PC-9 (cell line): ENCODE results near the gene WNT2B. TPM values are rescaled to one million over a fixed set of nuclear protein-coding genes. Genes with fewer than 3 reads are reported as not detected.

Experiments
- BruUV-seq: library from RNA; stranded (reverse); fragments of 400-500 nt; replicated peaks from 2 replicates; lab custom pipeline; 2021; lab: Mats Ljungman, UMichigan
- CTCF ChIA-PET: fragments of 300-600 bp; sonication (Branson Sonifier 250); formaldehyde crosslinking; loops from one replicate; lab custom pipeline; 2022; ENCODE audit warnings: antibody characterized with exemption; lab: Charles Lee
- POLR2A ChIA-PET: fragments of 300-600 bp; sonication (Branson Sonifier 250); formaldehyde crosslinking; loops from one replicate; lab custom pipeline; 2022; ENCODE audit warnings: antibody characterized with exemption; ENCODE audit not compliant: unreplicated experiment; lab: Charles Lee
- DNase-seq, 2 experiments: peaks; one replicate each; pipeline versions ENCODE4 v3.0.0 to v3.0.0-alpha.2; 2015 to 2022; ENCODE audit warnings: mixed read lengths in 1 of 2
- H2AFZ ChIP-seq: fragments of 200-600 bp; sonication (generic); 2 replicates; pipeline ENCODE4 v1.8.1; 2017; ENCODE audit warnings: antibody characterized with exemption
- H3F3A ChIP-seq: fragments of 200-600 bp; sonication (generic); 2 replicates; pipeline ENCODE4 v1.8.1; 2017; ENCODE audit warnings: antibody characterized with exemption, mild to moderate bottlenecking, low read depth; ENCODE audit not compliant: insufficient read depth
- H3K27ac ChIP-seq: fragments of 200-600 bp; sonication (generic); 2 replicates; pipeline ENCODE4 v1.6.1; 2016; ENCODE audit warnings: mixed run types
- H3K27me3 ChIP-seq: fragments of 200-600 bp; sonication (generic); 2 replicates; pipeline ENCODE4 v1.6.1; 2016; ENCODE audit warnings: low read depth, mixed run types; ENCODE audit not compliant: insufficient read depth
- H3K36me3 ChIP-seq: fragments of 200-600 bp; sonication (generic); 2 replicates; pipeline ENCODE4 v1.6.1; 2016; ENCODE audit warnings: low read depth, mixed run types
- H3K4me1 ChIP-seq: fragments of 200-600 bp; sonication (generic); replicated peaks from 2 replicates; pipeline ENCODE4 v1.6.1; 2016; ENCODE audit warnings: mixed run types; ENCODE audit not compliant: insufficient read depth
- H3K4me2 ChIP-seq: fragments of 200-600 bp; sonication (generic); 2 replicates; pipeline ENCODE4 v1.6.1; 2017; ENCODE audit warnings: mixed run types
- H3K4me3 ChIP-seq: fragments of 200-600 bp; sonication (generic); 2 replicates; pipeline ENCODE4 v1.6.1; 2016; ENCODE audit warnings: mixed run types
- H3K79me2 ChIP-seq: fragments of 200-600 bp; sonication (generic); 2 replicates; pipeline ENCODE4 v1.6.1; 2017; ENCODE audit warnings: low read depth, mixed run types
- H3K9me2 ChIP-seq: fragments of 200-600 bp; sonication (generic); 2 replicates; pipeline ENCODE4 v1.8.1; 2017; ENCODE audit warnings: mild to moderate bottlenecking; ENCODE audit not compliant: insufficient read depth
- H3K9me3 ChIP-seq: fragments of 200-600 bp; sonication (generic); 2 replicates; pipeline ENCODE4 v1.8.1; 2016; ENCODE audit warnings: low read depth; ENCODE audit not compliant: insufficient read depth
- H4K20me1 ChIP-seq: fragments of 200-600 bp; sonication (generic); 2 replicates; pipeline ENCODE4 v1.8.1; 2017; ENCODE audit not compliant: insufficient read depth
- EZH2 ChIP-seq: fragments of 200-600 bp; sonication (generic); IDR thresholded peaks from 2 replicates; pipeline ENCODE4 v1.8.0; 2017; ENCODE audit warnings: antibody characterized with exemption, low read depth
- intact Hi-C: fragments of 100-400 bp; cut with micrococcal nuclease; formaldehyde crosslinking; loops from one replicate; pipeline ENCODE4 v1.10.0; 2022; ENCODE audit not compliant: unreplicated experiment
- total RNA-seq: library from RNA; stranded (reverse); gene quantifications from 2 replicates; pipeline ENCODE4 v1.2.3, GENCODE V29; 2021
- TF ChIP-seq, protein P1 (sequence below): fragments of 200-600 bp; sonication (generic); conservative IDR thresholded peaks from 2 replicates; pipeline ENCODE4 v1.6.1; 2017; ENCODE audit warnings: mixed run types, antibody characterized with exemption, mild to moderate bottlenecking, moderate library complexity

Gene WNT2B
- total RNA-seq, 1 experiment from 2014 or later = 0.98 TPM

DNA sequence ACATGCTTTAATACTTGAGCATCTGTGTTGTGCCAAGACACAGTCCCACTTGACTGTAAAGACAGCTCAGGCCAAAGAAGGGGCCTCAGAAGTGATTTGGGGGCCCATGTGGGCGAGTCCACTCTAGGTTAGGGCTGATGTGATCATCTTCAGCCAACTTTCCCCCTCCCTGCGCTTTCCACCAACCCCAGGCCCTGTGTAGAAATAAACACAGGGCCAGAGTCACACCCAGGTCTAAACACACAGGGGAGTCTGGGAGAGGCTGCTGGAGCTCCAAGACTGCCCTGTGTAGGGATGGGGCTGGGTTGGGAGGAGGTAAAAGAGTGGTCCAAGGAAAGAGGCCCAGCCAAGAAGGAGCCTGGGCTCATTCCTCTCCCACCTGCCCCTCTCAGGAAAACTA is 2.5 kb upstream of the WNT2B start:
- no peak overlapping the region for H3K4me3 ChIP-seq
- no peaks in the 10 kb centered on the region for H3K36me3 ChIP-seq
- intact Hi-C loops = no loop called here
- no TSS peak for BruUV-seq
- H3K4me2 ChIP-seq = no peak overlapping the region
- CTCF ChIA-PET = no interaction called here
- TF ChIP-seq EZH2 = no peak
- TF ChIP-seq, protein P1, sequence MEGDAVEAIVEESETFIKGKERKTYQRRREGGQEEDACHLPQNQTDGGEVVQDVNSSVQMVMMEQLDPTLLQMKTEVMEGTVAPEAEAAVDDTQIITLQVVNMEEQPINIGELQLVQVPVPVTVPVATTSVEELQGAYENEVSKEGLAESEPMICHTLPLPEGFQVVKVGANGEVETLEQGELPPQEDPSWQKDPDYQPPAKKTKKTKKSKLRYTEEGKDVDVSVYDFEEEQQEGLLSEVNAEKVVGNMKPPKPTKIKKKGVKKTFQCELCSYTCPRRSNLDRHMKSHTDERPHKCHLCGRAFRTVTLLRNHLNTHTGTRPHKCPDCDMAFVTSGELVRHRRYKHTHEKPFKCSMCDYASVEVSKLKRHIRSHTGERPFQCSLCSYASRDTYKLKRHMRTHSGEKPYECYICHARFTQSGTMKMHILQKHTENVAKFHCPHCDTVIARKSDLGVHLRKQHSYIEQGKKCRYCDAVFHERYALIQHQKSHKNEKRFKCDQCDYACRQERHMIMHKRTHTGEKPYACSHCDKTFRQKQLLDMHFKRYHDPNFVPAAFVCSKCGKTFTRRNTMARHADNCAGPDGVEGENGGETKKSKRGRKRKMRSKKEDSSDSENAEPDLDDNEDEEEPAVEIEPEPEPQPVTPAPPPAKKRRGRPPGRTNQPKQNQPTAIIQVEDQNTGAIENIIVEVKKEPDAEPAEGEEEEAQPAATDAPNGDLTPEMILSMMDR = no peak
- no peak overlapping the region for H2AFZ ChIP-seq
- no peaks in the 10 kb centered on the region for H3F3A ChIP-seq
- no peaks in the 10 kb centered on the region for H3K79me2 ChIP-seq
- H3K9me3 ChIP-seq = no peaks in the 10 kb centered on the region
- no peaks in the 10 kb centered on the region for H3K9me2 ChIP-seq
- 0 out of 2 replicates have a peak, but pooled peaks cover 14% of the 10 kb centered on the region for H3K4me1 ChIP-seq
- H3K27ac ChIP-seq = no peak overlapping the region
- POLR2A ChIA-PET = no interaction called here
- no peak for DNase-seq
- H4K20me1 ChIP-seq = no peaks in the 10 kb centered on the region
- peaks cover 11% of the 10 kb centered on the region; the same call in 1 of the 2 replicates for H3K27me3 ChIP-seq

DNA sequence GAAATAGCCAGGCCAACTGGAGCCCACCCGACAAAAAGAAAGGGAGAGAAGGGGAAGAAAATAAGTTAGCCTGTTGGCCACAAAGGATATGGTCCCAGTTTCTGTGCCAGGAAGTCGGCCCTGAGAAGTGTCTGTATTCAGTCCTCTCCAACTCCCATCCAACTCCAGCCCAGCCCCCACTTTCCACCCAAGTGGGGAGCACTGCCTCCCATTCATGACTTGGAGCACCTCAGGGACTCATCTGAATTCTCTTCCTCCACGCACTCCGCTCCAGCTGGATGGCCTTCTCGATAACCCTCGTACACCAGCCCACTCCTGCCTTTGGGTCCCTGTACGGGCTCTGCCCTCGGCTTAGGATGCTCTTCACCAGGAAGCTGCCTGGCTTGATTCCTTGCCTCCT is 2.0 kb upstream of the WNT2B start:
- no peaks in the 10 kb centered on the region for H4K20me1 ChIP-seq
- no peak for DNase-seq
- no peaks in the 10 kb centered on the region for H3K79me2 ChIP-seq
- POLR2A ChIA-PET = no interaction called here
- no peaks in the 10 kb centered on the region for H3F3A ChIP-seq
- H2AFZ ChIP-seq = no peak overlapping the region
- H3K27me3 ChIP-seq = peaks cover 11% of the 10 kb centered on the region; the same call in 1 of the 2 replicates
- CTCF ChIA-PET = no interaction called here
- H3K4me1 ChIP-seq = 0 out of 2 replicates have a peak, but pooled peaks cover 10% of the 10 kb centered on the region
- no peaks in the 10 kb centered on the region for H3K9me3 ChIP-seq
- TF ChIP-seq, protein P1 = no peak
- no peak for TF ChIP-seq EZH2
- intact Hi-C loops = no loop called here
- BruUV-seq = no TSS peak
- H3K27ac ChIP-seq = no peak overlapping the region
- H3K4me2 ChIP-seq = no peak overlapping the region
- no peaks in the 10 kb centered on the region for H3K9me2 ChIP-seq
- H3K4me3 ChIP-seq = no peak overlapping the region
- H3K36me3 ChIP-seq = no peaks in the 10 kb centered on the region

DNA sequence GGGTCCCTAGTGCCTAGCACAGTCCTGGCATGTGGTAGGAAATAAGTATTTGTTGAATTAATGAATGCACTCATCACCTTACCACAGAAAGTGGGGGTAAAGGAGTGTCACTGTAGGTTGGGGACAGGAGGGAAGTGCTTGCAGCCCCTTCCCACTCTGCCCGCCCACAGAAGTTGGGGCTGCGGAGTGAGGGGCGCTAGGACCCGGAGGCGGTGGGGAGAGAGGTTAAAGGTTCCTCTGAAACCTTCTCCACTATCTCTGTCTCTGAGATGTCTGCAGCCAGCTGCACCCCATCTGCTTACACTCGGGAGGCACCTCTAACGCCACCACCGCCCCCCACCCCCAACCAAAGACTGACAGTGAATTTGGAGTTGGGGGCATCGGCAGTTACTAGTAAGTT is 1.4 kb upstream of the WNT2B start:
- Histone ChIP-seq H3K36me3 (no peaks in the 10 kb centered on the region), H3K27ac (no peak overlapping the region), H4K20me1 (no peaks in the 10 kb centered on the region), H3K4me2 (peak overlapping the region; percentile 93), H3K79me2 (no peaks in the 10 kb centered on the region), H3K4me1 (0 out of 2 replicates have a peak, but pooled peaks cover 10% of the 10 kb centered on the region), H3K4me3 (peak overlapping the region; percentile 71; the same call in 1 of the 2 replicates), H2AFZ (no peak overlapping the region), H3F3A (no peaks in the 10 kb centered on the region), H3K9me2 (no peaks in the 10 kb centered on the region), H3K9me3 (no peaks in the 10 kb centered on the region), H3K27me3 (peaks cover 11% of the 10 kb centered on the region; the same call in 1 of the 2 replicates)
- no peak for DNase-seq
- ChIA-PET POLR2A (no interaction called here), CTCF (no interaction called here)
- BruUV-seq = no TSS peak
- intact Hi-C loops = no loop called here
- TF ChIP-seq, protein P1 = no peak
- no peak for TF ChIP-seq EZH2
